ENCODE data around the gene TMA7.

DNA sequence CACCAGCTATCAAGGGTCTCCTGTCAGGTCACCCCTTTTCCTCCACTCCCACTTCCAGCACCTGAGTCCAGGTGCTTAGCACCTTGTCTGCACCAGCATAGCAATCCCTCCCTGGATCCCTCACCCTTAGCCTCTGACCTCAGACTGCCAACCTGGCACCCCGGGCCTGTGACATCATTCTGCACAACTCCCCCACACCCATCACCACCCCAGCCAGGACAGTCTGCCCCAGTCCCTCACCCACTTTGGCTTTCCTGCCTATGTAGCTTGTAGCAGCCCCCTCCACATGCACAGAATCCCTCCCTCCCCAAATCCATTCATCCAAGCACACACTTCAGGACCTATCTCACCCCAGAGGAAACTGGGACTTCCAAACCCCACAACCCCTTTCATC lies 9.4 kb upstream of the TMA7 start:
- TF ChIP-seq, protein P1, sequence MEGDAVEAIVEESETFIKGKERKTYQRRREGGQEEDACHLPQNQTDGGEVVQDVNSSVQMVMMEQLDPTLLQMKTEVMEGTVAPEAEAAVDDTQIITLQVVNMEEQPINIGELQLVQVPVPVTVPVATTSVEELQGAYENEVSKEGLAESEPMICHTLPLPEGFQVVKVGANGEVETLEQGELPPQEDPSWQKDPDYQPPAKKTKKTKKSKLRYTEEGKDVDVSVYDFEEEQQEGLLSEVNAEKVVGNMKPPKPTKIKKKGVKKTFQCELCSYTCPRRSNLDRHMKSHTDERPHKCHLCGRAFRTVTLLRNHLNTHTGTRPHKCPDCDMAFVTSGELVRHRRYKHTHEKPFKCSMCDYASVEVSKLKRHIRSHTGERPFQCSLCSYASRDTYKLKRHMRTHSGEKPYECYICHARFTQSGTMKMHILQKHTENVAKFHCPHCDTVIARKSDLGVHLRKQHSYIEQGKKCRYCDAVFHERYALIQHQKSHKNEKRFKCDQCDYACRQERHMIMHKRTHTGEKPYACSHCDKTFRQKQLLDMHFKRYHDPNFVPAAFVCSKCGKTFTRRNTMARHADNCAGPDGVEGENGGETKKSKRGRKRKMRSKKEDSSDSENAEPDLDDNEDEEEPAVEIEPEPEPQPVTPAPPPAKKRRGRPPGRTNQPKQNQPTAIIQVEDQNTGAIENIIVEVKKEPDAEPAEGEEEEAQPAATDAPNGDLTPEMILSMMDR (IDR thresholded peaks at IDR 0.05), result no peak
- no peak for TF ChIP-seq POLR2A (IDR thresholded peaks at IDR 0.05)

All from uterus (tissue), 2 donors.